Measurements from ENCODE around the gene C3orf38. TPM values are rescaled to one million over a fixed set of nuclear protein-coding genes. Genes with fewer than 3 reads are reported as not detected.
A peak's percentile ranks its signal among the peaks of the same experiment; 100 is the strongest.
"Not testable (repeated sequence)": the region's sequence is repeated elsewhere in the genome, so short reads cannot be mapped to it uniquely, and the experiment has no call there.

The C3orf38 gene
- total RNA-seq, 1 donor from 2014 or later: 12.8 TPM

DNA sequence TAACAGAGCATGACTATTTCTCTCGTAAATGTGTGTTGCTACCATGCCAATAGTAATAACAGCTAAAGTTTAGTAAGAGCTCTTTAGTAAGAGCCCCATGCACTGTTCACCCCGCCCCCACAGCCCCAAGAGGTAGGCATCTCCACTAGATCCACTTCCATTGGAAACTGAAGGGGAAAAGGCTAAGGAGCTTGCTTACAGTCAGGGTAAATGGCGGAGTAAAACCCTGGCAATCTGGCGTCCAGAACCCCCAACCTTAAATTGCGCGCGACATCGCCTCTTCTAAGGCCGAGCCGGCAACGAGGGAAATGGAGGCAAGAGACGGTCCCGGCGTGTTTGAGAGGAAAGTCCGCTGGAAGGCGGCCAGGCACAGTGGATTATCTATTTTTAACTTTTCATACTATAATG, 654 bp upstream of the C3orf38 start:
- peak; percentile 14 for ATAC-seq (ENCODE audit: poor library complexity)
- intact Hi-C loops (cut with DNase I): loop anchor here (5.0 kb wide), 1 partner anchor 92 kb away; the partner anchor contains the start of genes CGGBP1 and ZNF654
- DNase-seq: no peak

DNA sequence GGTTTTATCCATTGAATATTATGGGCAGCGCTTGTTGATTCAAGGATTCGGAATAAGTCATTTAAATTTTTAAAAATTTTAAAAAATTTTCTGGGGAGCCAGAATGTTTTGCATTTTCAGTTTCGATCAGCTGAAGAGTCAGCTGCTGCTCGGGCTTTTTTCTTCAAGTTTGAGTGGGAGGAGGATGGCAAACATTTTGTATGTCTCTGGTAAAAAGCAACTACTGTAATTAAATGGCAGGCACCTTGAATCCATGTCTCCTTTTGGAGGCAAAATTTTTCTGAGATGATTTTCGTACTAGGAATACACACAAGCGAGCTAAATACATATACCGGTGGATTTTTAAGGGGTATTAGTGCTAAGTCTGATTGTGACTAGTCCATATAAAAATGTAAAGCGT, 612 bp downstream of the C3orf38 start:
- intact Hi-C loops (cut with DNase I): no loop called here
- DNase-seq: no peak
- ATAC-seq (ENCODE audit: poor library complexity): no peak

DNA sequence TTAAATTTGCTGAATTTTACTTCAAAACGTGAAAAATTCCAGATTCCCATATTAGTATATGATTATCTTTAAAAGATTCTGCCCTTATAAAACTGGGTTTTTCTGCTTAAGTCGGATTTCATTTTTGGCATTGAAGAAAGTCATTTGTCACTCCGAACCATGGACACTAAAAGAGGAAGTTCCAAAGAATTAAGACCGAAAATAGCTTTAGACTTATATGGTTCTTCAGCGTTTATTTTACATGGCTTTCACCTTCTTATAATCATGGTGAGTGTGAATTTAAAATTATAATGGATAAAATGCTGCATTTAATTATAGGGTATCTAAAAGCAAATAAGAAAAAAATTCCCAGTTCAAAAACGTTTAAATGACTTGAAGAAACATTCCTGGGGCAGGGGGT, 1.0 kb downstream of the C3orf38 start:
- ATAC-seq (ENCODE audit: poor library complexity) (no peak), DNase-seq (no peak)
- intact Hi-C loops (cut with DNase I): no loop called here

DNA sequence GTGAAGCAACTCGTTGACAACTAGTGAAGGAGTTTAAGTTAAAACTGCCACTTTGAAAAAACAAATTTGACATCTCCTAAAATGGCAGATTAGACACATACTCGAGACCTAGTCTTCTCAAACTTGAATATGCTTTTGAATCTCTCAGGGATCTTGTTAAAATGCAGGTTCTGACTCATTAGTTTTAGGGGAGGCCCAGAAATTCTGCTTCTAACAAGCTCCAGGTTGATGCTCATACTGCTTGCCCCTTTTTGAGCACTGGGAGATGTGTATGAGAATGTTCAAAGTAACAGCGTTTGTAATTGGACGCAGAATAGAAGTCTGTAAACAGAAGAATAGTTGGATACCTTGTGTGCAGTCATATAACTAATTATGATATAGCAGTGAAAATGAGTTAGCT, 1.6 kb downstream of the C3orf38 start:
- ATAC-seq (ENCODE audit: poor library complexity) (no peak), DNase-seq (no peak)
- intact Hi-C loops (cut with DNase I): no loop called here

DNA sequence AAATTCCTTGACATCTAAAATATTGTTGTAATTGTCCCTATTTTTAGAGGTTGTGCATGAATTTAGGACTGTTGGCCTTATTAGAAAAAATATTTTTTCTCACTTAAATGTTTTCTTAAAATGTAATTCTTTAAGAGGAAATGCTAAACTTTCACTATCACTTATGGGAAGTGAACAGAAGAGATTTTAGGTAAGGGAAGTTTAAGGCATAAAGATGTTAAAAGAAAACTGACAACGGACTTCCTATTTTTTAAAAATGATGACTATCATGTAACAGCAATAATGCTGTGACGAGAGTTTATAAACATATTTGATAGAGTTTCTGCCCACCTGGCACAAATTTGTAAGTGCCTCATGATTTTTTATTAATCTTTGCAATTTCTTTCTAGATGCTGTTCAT, 3.1 kb downstream of the C3orf38 start:
- intact Hi-C loops (cut with DNase I): no loop called here
- no peak for ATAC-seq (ENCODE audit: poor library complexity)
- DNase-seq: no peak

DNA sequence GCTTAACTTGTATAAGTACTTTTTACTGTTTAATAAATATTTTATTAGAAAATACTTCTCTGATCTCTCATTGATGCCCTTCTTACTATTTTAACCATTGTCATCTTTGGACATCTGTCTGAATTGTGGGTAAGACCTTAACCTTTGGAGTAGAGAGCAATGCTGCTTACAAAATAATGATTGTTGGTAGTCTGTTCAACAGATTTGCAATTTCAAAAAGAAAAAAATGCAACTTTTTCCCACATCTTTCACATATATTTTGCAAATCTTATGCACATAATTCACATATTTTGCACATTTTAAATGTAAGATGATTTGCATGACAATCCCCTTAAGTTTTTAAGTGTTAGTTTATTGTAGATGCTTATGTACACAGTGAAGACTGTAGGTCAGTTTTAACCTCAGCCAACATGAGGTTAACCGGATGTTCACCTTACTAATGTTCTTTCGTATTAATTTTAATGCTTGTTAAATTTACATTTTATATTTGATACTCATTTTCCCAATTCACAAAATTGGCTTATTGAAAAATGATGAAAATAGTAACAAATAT, 16.7 kb downstream of the C3orf38 start:
- ATAC-seq (ENCODE audit: poor library complexity): no peak
- no peak for DNase-seq
- intact Hi-C loops (cut with DNase I): no loop called here

DNA sequence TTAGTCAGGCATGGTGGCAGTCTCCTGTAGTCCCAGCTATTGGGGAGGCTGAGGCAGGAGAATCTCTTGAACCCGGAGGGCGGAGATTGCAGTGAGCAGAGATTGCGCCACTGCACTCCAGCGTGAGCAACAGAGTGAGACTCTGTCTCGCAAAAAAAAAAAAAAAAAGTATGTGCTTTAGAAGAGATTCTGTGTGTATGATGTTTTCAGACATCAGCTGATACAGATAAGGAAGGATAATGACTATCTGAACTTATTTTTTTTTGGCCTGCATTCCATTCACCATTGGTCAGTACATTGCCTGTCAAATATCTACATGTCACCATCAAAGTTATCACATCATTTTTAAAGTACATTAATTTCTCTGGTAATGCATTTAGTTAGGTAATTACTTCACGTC, 17.4 kb downstream of the C3orf38 start:
- ATAC-seq (ENCODE audit: poor library complexity): no peak
- intact Hi-C loops (cut with DNase I): no loop called here
- no peak for DNase-seq

DNA sequence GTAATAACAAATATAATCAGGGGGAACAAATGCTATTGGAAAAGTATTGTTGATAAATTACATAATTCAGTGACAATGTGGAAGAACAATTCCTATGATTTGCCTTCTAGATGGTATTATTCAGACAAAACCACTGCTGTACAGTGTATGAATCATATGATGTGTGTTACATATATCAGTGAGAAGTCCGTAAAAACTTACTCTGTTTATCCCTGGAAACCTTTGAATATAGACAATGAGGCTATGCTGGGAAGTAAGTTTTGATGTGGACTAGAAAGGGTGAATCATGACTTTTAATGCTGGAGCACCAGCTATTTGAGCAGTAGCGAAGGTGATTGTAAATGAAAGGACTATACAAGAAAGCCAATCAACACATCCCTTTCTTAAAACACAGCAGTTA, 17.9 kb downstream of the C3orf38 start:
- intact Hi-C loops (cut with DNase I): no loop called here
- no peak for ATAC-seq (ENCODE audit: poor library complexity)
- no peak for DNase-seq

DNA sequence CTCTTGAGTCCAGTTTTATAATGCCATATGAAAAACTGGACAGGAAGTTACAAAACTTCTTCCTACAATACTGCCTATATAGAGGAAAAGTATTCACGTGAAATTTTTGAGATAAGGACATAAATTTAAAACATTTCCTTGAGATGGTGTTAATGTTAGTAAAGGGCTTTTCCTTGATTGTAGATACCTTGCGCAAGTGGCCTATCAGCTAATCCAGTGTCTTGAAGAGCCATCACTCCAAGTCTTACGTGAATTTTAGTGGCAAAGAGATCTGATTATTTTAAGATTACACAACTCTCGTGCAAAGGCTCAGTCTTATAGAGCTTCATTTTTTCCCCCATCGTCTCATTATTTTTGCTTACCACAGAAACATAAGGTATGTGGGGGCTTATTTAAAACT, 18.4 kb downstream of the C3orf38 start:
- no peak for DNase-seq
- intact Hi-C loops (cut with DNase I): no loop called here
- no peak for ATAC-seq (ENCODE audit: poor library complexity)

DNA sequence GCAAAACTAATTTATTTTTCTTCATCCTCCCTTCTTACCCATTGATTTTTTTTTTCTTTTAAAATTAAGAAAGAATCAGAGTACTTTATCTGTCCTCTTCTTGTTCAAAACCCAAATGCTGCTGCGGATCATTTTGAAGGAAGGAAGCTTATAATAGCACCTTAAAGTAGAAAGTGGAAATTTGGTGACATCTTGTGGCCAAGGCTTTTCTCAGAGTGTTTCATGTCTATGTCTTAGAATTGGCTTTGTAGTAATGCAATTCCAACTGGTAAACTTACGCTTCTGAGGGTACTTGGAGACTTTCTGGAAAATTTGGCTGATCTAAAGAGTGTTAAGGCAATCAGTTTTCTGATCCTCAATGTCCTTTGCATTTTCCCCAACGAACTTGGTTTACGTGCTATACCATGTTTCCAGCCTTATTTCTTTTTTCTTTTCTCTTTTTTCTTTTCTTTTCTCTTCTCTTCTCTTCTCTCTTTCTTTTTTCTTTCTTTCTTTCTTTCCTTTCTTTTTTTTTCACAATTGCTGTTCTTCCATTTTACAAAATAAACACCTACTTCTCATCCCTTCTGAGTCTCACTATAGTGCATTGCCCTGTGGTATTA, 30.7 kb downstream of the C3orf38 start:
- intact Hi-C loops (cut with DNase I): no loop called here
- ATAC-seq (ENCODE audit: poor library complexity) (no peak), DNase-seq (no peak)

DNA sequence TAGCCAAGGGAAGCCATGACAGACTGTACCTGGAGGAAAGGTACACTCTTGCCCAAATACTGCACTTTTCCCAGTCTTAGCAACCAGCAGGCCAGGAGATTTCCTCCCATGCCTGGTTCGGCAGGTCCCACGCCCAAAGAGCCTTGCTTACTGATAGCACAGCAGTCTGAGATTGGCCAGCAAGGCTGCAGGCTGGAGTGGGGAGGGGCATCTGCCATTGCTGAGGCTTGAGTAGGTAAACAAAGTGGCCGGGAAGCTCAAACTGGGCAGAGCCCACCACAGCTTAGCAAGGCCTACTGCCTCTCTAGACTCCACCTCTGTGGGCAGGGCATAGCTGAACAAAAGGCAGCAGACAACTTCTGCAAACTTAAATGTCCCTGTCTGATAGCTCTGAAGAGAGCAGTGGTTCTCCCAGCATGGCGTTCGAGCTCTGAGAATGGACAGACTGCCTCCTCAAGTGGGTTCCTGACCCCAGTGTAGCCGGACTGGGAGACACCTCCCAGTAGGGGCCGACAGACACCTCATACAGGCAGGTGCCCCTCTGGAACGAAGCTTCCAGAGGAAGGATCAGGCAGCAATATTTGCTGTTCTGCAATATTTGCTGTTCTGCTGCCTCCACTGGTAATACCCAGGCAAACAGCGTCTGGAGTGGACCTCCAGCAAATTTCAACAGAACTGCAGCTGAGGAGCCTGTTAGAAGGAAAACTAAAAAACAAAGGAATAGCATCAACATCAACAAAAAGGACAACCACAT, 32.6 kb downstream of the C3orf38 start:
- ATAC-seq (ENCODE audit: poor library complexity); DNase-seq; intact Hi-C loops (cut with DNase I): not testable (repeated sequence)

DNA sequence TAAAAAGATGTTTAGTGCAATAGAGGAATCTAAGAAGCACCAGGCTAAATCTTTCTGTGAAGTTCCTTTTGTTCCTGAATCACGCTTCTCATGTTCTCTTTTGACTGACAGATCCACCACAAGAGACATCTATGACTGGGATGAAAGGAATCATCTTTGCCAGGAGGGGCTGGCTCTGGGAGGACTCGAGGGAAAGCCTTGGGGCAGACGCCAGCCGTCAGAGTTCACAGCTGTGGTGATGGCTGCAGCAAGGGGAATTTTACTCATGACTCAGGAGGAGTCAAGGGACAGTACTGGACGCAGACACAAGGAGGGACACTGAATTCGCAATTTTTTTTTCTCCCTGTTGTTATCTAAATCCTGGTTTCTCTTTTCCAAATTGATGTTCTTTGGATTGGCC, 38.7 kb downstream of the C3orf38 start:
- intact Hi-C loops (cut with DNase I): no loop called here
- no peak for DNase-seq
- ATAC-seq (ENCODE audit: poor library complexity): peak; percentile 52

DNA sequence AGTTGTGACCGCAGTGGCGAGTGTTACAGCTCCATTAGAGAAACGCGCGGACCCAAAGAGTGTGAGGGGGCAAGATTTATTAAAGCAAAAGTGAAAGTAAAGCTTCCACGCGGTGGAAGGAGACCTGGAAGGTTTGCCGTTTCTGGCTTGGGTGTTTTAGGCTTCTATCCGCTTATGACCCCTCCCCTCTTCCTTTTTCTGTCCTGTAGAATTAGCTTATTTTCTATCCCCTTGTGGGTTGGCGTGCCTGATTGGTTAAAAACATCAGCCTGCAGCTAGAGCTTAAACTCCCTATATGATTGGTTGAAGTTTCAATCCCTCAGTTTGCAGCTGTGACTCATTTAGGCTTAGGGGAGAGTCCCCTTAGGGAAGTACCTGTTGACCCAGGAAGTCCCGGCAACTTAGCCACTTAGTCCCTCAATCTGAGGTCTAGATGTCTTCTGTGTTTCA, 39.6 kb downstream of the C3orf38 start:
- no peak for DNase-seq
- no peak for ATAC-seq (ENCODE audit: poor library complexity)
- intact Hi-C loops (cut with DNase I): no loop called here

DNA sequence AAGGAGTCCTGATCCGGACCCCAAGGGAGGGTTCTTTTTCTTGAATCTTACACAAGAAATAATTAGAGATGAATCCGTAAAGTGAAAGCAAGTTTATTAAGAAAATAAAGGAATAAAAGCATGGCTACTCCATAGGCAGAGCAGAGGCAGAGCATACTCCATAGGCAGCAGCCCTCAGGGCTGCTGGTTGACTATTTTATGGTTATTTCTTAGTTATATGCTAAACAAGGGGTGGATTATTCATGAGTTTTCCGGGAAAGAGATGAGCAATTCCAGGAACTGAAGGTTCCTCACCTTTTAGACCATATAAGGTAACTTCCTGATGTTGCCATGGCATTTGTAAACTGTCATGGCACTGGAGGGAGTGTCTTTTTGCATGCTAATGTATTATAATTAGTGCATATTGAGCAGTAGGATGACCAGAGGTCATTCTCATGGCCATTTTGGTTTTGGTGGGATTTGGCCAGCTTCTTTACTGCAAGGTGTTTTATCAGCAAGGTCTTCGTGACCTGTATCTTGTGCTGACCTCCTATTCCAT, 42.2 kb downstream of the C3orf38 start:
- no peak for DNase-seq
- ATAC-seq (ENCODE audit: poor library complexity): no peak
- intact Hi-C loops (cut with DNase I): no loop called here

DNA sequence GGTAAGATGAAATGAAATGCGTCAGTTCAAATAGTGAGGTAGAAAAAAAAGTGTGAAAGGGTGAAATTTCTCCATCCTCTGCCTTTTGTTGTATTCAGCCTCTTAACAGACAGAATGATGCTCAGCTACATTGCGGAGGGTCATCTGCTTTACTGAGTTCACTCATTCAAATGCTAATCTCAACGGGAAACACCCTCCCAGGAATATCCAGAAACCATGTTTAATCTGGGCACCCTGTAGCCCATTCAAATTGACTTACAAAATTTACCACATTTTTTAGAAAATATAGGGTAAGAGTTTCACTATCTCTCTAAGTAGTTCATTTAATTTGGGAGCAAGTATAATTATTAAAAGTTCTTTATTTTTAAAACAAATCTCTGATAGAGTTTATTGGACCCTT, 42.9 kb downstream of the C3orf38 start:
- DNase-seq: no peak
- no peak for ATAC-seq (ENCODE audit: poor library complexity)
- intact Hi-C loops (cut with DNase I): no loop called here

DNA sequence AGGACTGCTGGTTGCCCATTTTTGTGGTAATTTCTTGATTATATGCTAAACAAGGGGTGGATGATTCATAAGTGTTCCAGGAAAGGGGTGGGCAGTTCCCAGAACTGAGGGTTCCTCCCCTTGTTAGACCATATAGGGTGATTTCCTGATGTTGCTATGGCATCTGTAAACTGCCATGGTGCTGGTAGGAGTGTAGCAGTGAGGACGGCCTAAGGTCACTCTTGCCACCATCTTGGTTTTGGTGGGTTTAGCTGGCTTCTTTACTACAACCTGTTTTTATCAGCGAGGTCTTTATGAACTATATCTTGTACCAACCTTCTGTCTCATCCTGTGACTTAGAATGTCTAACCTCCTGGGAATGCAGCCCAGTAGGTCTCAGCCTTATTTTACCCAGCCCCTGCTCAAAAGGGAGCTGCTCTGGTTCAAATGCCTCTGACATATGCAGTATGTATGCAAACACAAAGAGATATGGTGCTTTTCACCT, 46.2 kb downstream of the C3orf38 start:
- ATAC-seq (ENCODE audit: poor library complexity) (no peak), DNase-seq (no peak)
- intact Hi-C loops (cut with DNase I): no loop called here

DNA sequence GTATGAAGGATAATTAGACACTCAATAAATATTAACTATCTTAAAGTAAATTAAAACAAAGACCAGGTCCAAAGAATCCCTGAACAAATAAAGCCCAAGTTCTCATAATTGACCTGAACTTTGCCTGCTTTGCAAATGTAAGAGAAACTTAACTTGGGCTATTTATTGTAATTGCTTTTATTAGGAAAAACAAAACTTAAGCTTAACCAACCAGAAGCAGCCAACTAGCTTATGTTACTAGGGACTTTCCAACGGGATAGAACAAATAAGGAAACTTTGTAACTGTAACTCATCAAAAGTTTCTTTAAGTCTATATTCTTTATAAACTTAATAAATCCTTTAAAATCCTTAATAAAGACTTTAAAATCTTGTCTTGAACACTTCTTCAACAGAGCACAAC, 48.4 kb downstream of the C3orf38 start:
- DNase-seq (no peak), ATAC-seq (ENCODE audit: poor library complexity) (no peak)
- intact Hi-C loops (cut with DNase I): no loop called here

DNA sequence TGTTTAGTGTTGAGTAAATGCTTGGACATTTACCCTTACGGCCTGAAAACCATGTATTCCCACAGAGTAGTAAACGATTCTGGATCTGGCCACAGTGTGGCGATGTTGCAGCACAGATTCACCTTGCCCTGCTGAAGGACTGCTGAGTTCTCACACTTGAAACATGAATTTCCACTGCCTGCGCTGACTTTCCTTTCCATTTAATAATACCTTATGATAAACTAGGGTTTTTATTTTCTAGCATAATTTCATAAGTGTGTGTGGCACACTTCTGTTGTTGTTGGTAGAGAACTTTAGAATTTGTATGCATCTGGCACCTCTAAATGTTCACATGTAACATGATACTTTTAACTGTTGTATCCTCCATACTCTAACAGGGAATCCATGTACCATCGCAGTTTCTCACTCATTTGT, 53.9 kb downstream of the C3orf38 start:
- ATAC-seq (ENCODE audit: poor library complexity) (peak; percentile 95), DNase-seq (peak; percentile 63)
- intact Hi-C loops (cut with DNase I): loop anchor here (5.0 kb wide), 2 partner anchors 909 to 1979 kb away; no protein-coding TSS in a partner anchor
